GM12874 (cell line): ENCODE measurements around the gene MGAT4A.

Experiments
- TF ChIP-seq, protein P1 (sequence below): IDR thresholded peaks from 2 replicates; pipeline ENCODE4 v1.5.1; 2011; ENCODE audit warnings: low read depth, mild to moderate bottlenecking, control low read depth, low read length, moderate library complexity; ENCODE audit not compliant: insufficient read depth

Gene MGAT4A

DNA sequence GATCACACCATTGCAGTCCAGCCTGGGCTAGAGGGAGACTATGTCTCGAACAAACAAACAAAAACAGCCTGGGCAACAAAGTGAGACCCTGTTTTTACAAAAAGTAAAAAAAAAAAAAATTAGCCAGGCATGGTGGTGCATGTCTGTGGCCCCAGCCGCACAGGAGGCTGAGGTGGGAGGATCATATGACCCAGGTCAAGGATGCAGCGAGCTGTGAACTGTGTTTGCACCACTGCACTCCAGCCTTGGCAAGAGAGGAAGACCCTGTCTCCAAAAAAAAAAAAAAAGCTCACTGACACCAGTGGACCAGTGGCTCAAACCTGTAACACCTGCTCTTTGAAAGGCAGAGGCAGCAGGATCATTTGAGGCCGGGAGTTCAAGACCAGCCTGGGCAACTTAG lies 82.5 kb downstream of the MGAT4A start:
- TF ChIP-seq, protein P1, sequence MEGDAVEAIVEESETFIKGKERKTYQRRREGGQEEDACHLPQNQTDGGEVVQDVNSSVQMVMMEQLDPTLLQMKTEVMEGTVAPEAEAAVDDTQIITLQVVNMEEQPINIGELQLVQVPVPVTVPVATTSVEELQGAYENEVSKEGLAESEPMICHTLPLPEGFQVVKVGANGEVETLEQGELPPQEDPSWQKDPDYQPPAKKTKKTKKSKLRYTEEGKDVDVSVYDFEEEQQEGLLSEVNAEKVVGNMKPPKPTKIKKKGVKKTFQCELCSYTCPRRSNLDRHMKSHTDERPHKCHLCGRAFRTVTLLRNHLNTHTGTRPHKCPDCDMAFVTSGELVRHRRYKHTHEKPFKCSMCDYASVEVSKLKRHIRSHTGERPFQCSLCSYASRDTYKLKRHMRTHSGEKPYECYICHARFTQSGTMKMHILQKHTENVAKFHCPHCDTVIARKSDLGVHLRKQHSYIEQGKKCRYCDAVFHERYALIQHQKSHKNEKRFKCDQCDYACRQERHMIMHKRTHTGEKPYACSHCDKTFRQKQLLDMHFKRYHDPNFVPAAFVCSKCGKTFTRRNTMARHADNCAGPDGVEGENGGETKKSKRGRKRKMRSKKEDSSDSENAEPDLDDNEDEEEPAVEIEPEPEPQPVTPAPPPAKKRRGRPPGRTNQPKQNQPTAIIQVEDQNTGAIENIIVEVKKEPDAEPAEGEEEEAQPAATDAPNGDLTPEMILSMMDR, result no peak

DNA sequence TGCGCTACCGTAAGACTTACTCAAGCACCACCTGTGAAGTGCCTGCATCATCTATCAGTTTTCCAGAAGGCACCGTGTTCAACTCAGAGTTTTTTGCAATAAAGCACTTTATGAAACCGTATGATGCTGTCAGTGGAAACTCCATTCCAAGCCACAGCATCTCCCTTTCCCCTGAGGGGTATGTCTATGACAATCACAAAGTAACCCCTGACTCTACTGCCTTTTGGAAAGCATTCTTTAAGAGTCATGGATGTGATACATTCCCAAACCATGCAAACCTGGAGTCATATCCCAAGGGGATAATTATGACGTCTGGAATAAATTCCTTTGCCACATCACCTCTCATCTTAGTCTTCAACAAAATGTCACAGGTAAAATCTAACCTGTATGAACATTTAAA lies 83.3 kb downstream of the MGAT4A start:
- TF ChIP-seq, protein P1, result no peak

DNA sequence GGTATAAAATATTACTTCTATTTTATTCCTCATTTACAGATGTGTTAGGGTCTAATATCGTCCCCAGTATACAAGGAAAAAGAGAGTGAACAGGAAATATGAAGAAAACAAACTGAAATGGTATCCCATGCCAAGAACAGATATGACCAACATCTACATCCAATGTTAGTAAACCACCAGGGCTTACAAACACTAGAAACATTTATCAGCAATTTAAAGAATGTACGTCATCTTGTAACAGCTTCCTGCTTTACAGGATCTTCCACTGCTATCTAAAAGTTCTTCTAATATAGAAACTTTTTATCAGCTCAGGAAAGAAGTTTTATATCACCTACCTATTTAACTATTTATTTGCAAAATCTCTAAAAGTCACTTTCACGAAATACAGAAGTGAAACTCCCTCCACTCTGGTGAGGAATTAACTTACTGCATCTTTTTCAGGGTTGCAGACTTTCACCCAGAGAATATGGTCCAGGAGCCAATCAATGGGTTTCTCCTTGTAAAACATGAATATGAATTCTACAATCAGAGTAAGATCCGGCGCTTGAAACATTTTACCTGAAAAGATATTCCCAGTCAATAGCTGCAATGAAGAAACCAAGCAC lies 87.3 kb downstream of the MGAT4A start:
- TF ChIP-seq, protein P1, result no peak

DNA sequence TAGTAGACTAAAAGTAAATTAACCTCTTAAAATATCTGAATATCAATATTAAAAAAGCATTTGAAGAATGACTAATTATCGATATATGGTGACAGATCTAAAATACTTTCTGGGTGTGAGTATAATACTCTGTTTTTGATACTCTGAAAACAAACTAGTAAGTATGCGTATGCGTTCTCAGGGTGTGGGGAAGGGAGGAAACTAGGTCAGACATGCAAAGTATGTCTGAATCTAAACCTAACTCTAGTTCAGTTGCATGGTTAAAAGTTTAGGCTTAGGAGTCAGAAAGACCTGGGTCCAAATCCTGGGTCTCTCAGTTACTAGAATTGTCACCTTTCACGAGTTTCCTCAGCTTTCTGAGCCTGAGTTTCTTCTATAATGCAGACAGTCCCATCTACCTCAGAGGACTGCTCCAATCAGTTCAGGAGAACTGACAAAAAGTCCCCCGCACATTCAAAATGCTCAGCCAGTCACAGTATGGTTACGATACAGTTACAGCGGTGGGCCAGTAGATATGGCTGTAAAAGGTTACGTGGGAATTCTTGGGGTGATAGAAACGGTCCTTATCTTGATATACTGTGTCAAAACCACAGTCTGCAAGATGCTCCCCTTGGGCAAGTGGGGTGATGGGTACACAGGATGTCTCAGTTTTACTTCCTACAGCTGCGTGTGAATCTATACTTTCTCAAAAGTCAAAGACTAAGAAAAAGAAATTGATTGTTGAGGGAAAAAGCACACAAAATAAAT lies 93.4 kb downstream of the MGAT4A start:
- TF ChIP-seq, protein P1, result no peak

DNA sequence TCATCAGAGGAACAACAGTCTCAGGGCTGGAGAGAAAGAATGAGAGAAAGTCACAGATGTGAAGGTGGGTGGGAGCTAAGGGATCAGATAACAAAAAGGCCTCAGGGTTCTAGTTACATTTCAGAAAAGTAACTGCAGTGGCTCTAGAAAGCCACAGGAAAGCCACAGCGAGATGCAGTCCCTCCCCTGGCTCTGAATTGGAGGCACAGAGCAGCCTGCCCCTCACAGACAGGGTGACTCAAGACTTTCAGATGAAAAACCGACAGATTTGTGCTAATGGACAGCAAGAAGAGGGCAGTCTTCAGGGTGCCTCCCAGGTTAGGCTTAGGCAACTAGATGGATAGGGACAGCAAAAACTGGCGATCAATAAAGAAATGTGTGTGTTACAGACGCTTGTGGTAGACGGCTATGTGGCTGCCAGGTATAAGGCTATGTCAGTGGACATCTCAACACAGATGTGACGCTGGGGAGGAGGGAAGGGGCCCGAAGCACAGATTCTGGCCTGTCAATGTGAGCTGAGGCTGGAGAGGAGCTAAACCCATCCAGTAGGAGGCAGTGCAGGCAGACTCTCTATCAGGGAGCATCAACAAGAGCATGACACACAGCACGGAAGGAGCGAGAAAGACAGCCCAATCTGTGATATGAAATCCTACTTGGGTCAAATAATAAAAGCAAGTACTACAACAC lies 96.4 kb downstream of the MGAT4A start:
- TF ChIP-seq, protein P1, result peak; percentile 41; the same call in 1 of the 2 replicates

DNA sequence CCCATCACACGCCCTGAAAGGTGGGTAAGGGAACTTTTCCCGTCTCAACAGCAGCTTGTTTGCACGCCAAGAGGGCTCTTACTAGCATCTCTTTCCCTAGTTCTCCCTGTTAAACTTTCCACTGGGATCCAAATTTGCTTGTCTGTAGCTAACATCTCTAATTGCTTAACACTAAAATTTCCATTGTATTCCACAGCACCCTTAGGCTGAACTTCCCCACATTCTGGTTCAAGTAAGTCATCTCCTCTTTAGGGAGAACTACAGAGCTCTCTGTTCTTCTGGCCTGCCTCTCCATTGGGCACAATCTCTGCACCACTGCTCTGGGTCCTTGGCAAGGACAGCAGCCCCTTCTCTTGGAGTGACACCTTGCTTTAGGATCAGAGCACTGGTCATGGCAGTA lies 98.6 kb downstream of the MGAT4A start:
- TF ChIP-seq, protein P1, result no peak

DNA sequence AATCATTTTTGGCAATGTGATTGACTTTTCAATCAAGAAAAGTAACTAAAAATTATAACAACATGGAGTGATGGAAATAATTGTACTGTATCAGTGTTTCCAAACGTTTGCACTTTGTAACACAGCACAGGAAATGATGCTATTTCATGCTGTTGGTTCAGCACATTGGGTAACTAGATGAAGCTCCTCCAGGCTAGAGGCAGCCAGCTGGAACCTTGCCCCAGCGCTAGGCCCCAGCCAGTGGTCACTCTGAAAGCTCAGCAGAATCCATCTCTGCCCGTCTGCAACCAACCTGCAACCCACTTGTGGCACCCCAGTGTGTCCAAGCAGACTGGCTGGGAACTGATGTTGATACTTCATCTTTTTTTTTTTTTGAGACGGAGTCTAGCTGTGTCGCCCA lies 107.3 kb downstream of the MGAT4A start:
- TF ChIP-seq, protein P1, result no peak
